Hepatocyte (in vitro differentiated cells): Measurements from ENCODE around the gene IFNGR2. TPM values are rescaled to one million over a fixed set of nuclear protein-coding genes. Genes with fewer than 3 reads are reported as not detected.

Experiments
- DNase-seq: peaks from one replicate; pipeline ENCODE4 v3.0.0-alpha.2; 2016; ENCODE audit warnings: low spot score
- H2AFZ ChIP-seq: fragments of 200-600 bp; sonication (generic); 2 replicates; pipeline ENCODE4 v1.6.0; 2016; ENCODE audit warnings: antibody characterized with exemption, mild to moderate bottlenecking
- H3K27ac ChIP-seq: fragments of 200-600 bp; sonication (generic); 2 replicates; pipeline ENCODE4 v1.5.1; 2016; ENCODE audit warnings: mild to moderate bottlenecking
- H3K27me3 ChIP-seq: fragments of 200-600 bp; sonication (generic); 2 replicates; pipeline ENCODE4 v1.6.1; 2016
- H3K36me3 ChIP-seq: fragments of 200-600 bp; sonication (generic); replicated peaks from 2 replicates; pipeline ENCODE4 v1.5.1; 2016; ENCODE audit warnings: low read depth; ENCODE audit not compliant: insufficient read depth
- H3K4me1 ChIP-seq: fragments of 200-600 bp; sonication (generic); 2 replicates; pipeline ENCODE4 v1.5.1; 2016; ENCODE audit warnings: mild to moderate bottlenecking, moderate library complexity; ENCODE audit not compliant: insufficient read depth
- H3K4me2 ChIP-seq: fragments of 200-600 bp; sonication (generic); 2 replicates; pipeline ENCODE4 v1.6.0; 2016
- H3K4me3 ChIP-seq: fragments of 200-600 bp; sonication (generic); 2 replicates; pipeline ENCODE4 v1.5.1; 2016; ENCODE audit warnings: mild to moderate bottlenecking
- H3K79me2 ChIP-seq: fragments of 200-600 bp; sonication (generic); 2 replicates; pipeline ENCODE4 v1.6.0; 2017; ENCODE audit warnings: mild to moderate bottlenecking
- H3K9me2 ChIP-seq: fragments of 200-600 bp; sonication (generic); replicated peaks from 2 replicates; pipeline ENCODE4 v1.6.0; 2017; ENCODE audit warnings: mild to moderate bottlenecking; ENCODE audit not compliant: insufficient read depth
- H3K9me3 ChIP-seq: fragments of 200-600 bp; sonication (generic); 2 replicates; pipeline ENCODE4 v1.5.1; 2016; ENCODE audit warnings: low read depth, mild to moderate bottlenecking
- H4K20me1 ChIP-seq: fragments of 200-600 bp; sonication (generic); 2 replicates; pipeline ENCODE4 v1.6.0; 2016; ENCODE audit warnings: mild to moderate bottlenecking; ENCODE audit not compliant: insufficient read depth, poor library complexity, severe bottlenecking
- CTCF ChIP-seq: fragments of 200-600 bp; sonication (generic); IDR thresholded peaks from 2 replicates; pipeline ENCODE4 v1.5.1; 2016; ENCODE audit warnings: antibody characterized with exemption, mild to moderate bottlenecking; ENCODE audit not compliant: poor library complexity
- EZH2 ChIP-seq: fragments of 200-600 bp; sonication (generic); IDR thresholded peaks from 2 replicates; pipeline ENCODE4 v1.6.1; 2016; ENCODE audit warnings: antibody characterized with exemption, mild to moderate bottlenecking, borderline replicate concordance
- EZH2phosphoT487 ChIP-seq: fragments of 200-600 bp; sonication (generic); IDR thresholded peaks from one replicate; pipeline ENCODE4 v1.6.1; 2018; ENCODE audit warnings: antibody characterized with exemption, mild to moderate bottlenecking, low read depth, moderate library complexity; ENCODE audit not compliant: unreplicated experiment, severe bottlenecking
- WGBS: methylation state at CpG from one replicate; pipeline ENCODE4 v1.1.6; 2016; ENCODE audit warnings: low lambda C conversion rate; ENCODE audit errors: missing lambda C conversion rate; 5-methylcytosine and 5-hydroxymethylcytosine counted together
- polyA plus RNA-seq: library from polyadenylated mRNA; unstranded; fragments of >200 nt; fragmentation: Nextera tagmentation; extraction: Ambion mirVana; gene quantifications from 2 replicates; pipeline ENCODE4 v1.2.1, GENCODE V29; 2016
- total RNA-seq: library from RNA; depleted of rRNA; stranded (reverse); fragments of >200 nt; gene quantifications from 2 replicates; pipeline ENCODE4 v1.2.3, GENCODE V29; 2014

IFNGR2 gene
- total and polyA plus RNA-seq, 2 experiments from 2014 or later, result 53.4 to 66.7 TPM

- Histone ChIP-seq H3K4me3 (peak overlapping the region; percentile 80), H3K4me1 (peaks cover 7% of the 10 kb centered on the region), H3K4me2 (peak overlapping the region; percentile 83), H3K9me3 (no peaks in the 10 kb centered on the region), H3K36me3 (no peaks in the 10 kb centered on the region), H3K9me2 (no peaks in the 10 kb centered on the region), H4K20me1 (peaks cover 6% of the 10 kb centered on the region), H2AFZ (peak overlapping the region; percentile 95), H3K27me3 (no peaks in the 10 kb centered on the region), H3K79me2 (peaks cover 44% of the 10 kb centered on the region), H3K27ac (peak overlapping the region; percentile 92)
- no peak for TF ChIP-seq EZH2phosphoT487
- TF ChIP-seq CTCF, result peak; percentile 8
- peak; percentile 19 for TF ChIP-seq EZH2
- WGBS, result 2% methylated on average over 37 of the region's 68 CpGs
- DNase-seq, result peak; percentile 65
Observed at GRCh38 chr21:33478935-33479678, 75.9 kb downstream of the IFNGR2 start.

- DNase-seq, result peak; percentile 98
- no peak for TF ChIP-seq EZH2phosphoT487
- peak; percentile 64 for TF ChIP-seq CTCF
- TF ChIP-seq EZH2, result no peak
- 1% methylated on average over 46 of the region's 93 CpGs for WGBS
- Histone ChIP-seq H3K27ac (peak within 1 kb of the TSS; percentile 93), H4K20me1 (peaks cover 6% of the 10 kb centered on the region), H3K4me1 (peaks cover 7% of the 10 kb centered on the region), H3K36me3 (no peaks in the 10 kb centered on the region), H3K4me3 (peak within 1 kb of the TSS; percentile 80), H3K9me3 (no peaks in the 10 kb centered on the region), H2AFZ (peak within 1 kb of the TSS; percentile 95), H3K27me3 (no peaks in the 10 kb centered on the region), H3K79me2 (peaks cover 38% of the 10 kb centered on the region), H3K4me2 (peak within 1 kb of the TSS; percentile 83), H3K9me2 (no peaks in the 10 kb centered on the region)
Observed at GRCh38 chr21:33479679-33480480, 76.7 kb downstream of the IFNGR2 start, which contains the start of gene TMEM50B. Gene TMEM50B, minus strand, starts transcription at chr21:33479974. Its CDS starts 11,089 bp downstream, at chr21:33468885.

- H2AFZ ChIP-seq, result peak overlapping the region; percentile 79
- H3K36me3 ChIP-seq, result no peaks in the 10 kb centered on the region
- peak overlapping the region; percentile 74 for H3K4me3 ChIP-seq
- peaks cover 6% of the 10 kb centered on the region for H4K20me1 ChIP-seq
- no peak for TF ChIP-seq EZH2phosphoT487
- no peak for TF ChIP-seq CTCF
- TF ChIP-seq EZH2, result no peak
- H3K9me2 ChIP-seq, result no peaks in the 10 kb centered on the region
- peak overlapping the region; percentile 93 for H3K27ac ChIP-seq
- H3K27me3 ChIP-seq, result no peaks in the 10 kb centered on the region
- H3K9me3 ChIP-seq, result no peaks in the 10 kb centered on the region
- H3K79me2 ChIP-seq, result peaks cover 31% of the 10 kb centered on the region
- DNase-seq, result no peak
- 31% methylated on average over 17 of the region's 17 CpGs for WGBS
- H3K4me1 ChIP-seq, result peaks cover 7% of the 10 kb centered on the region
- peak overlapping the region; percentile 80 for H3K4me2 ChIP-seq
Observed at GRCh38 chr21:33480481-33481103, 77.4 kb downstream of the IFNGR2 start.
